GM21447 (cell line): ENCODE measurements around the gene RAB4A.
"Not testable (repeated sequence)": the region's sequence is repeated elsewhere in the genome, so short reads cannot be mapped to it uniquely, and the experiment has no call there.

Experiments used
- ATAC-seq: cut with Tn5 transposase; IDR thresholded peaks from one replicate; pipeline ENCODE4 v1.9.1; 2021; ENCODE audit not compliant: unreplicated experiment

Gene RAB4A

GRCh38 chr1:229295745-229296144 is 24.8 kb downstream of the RAB4A start:
- ATAC-seq: no peak

- no peak for ATAC-seq
Measured at GRCh38 chr1:229296541-229296941, 25.6 kb downstream of the RAB4A start.

DNA sequence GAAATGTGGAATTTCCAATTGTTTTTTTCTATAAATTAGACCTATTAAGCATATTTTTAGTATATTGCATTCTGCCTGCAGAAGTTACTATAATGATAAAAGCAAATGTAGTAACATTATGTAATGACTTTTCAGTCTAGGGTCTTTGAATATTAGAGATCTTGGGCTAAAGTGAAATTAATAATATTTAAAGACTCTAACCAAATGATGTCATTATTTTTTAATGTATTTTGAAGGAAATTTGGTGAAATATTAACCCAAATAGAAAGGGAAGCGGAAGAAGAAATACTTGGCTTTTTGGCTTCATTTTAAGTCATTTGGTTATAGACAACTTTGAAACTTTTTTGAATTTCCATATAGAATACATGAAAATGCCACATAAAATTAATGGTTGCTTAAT is 26.8 kb downstream of the RAB4A start:
- ATAC-seq: no peak

DNA sequence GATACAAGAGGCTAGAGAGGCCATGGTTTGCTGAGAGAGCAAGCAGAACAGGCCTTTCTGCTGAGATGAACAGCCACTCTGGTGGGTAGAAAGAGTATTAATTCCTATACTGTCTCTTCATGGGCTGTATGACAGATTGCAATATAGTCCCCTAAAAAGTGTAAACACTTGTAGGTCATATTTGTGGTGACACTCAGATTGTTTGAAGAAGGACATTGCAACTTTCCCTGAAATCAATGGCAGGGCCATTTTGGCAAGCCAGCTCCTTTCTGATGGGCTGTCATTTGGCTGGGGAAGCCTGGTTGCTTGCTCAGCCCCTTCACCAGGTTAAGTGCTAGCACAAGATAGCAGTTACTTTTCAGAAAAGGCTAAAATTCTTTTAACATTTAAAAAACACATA is 27.5 kb downstream of the RAB4A start:
- ATAC-seq: no peak

- ATAC-seq: no peak
Measured at GRCh38 chr1:229298887-229299503, 28.1 kb downstream of the RAB4A start.

- no peak for ATAC-seq
Measured at GRCh38 chr1:229300099-229300757, 29.3 kb downstream of the RAB4A start.

GRCh38 chr1:229302740-229303139 is 31.8 kb downstream of the RAB4A start:
- ATAC-seq: no peak

DNA sequence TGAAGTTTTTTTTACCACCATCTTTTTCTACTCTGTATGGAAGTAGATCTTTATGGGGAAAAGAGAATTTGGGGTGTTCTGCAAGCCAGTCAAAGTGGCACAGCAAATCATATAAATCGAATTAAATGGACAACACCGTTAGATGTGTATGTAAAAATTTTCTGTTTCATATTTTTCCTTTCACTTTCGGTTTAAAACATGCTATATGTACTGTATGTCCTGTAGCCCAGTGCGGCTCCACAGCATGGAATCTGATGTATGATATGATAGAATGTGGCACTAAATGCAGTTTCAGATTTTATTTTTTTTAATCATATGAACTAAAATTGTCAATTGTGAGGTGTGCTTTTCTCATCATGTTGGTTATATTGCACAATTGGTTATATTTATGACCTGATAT is 32.9 kb downstream of the RAB4A start:
- ATAC-seq: no peak

DNA sequence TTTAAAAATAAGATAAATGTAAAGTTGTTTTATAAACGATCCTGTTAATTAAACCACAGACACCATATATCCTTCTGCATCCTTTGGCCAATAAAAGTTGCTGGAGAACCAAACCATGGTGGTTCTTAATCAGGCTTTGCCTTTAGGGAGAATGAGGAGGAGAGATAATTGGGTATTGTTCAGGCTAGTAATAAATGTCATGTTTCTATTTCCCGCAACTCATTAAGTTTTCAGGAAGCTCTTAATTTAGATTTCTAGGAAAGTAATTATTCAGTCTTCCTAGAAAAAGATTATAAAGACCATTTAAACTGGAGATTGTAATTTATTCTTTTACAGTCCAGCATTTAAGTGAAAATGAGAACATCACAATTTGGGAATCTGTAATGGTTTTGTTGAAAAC is 34.5 kb downstream of the RAB4A start:
- ATAC-seq: no peak

DNA sequence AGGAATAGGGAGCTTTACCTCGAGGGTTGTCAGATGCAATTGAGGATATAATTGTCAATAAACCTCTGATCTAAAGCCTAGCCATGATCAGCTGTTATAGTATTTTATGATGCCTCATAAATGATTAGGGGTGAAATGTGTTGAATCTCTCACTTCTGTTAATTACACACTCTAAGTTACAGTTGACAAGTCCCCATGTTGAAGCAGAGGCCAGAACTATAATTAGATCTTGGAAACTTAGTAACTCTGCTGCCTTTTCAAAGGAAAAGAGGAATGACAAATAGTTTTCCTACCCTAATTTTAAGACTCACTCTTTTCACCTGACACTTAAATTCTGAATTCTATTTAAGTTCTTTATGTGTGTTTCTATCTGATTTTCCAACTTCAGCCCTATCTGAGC is 38.2 kb downstream of the RAB4A start:
- no peak for ATAC-seq

DNA sequence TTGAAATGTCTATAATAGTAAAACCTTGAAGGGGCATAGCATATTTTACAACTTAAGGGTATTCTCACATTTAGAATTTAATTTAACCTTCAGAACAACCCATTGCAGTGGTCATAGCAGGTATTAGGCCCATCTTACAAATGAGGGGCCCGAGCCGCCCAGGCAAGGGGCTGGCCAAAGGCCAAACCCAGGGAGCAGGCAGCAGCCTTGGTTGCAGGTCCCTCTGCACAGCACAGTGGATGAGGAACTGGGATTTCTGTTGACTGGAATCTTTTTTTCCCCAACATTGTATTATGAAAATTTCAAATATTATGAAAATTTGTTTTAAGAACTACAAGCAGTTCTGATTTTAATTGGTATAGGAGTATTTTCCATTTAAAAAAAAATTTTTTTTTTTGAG is 38.8 kb downstream of the RAB4A start:
- no peak for ATAC-seq

- no peak for ATAC-seq
Measured at GRCh38 chr1:229310833-229311232, 39.9 kb downstream of the RAB4A start.

- no peak for ATAC-seq
Measured at GRCh38 chr1:229316166-229316565, 45.3 kb downstream of the RAB4A start.

GRCh38 chr1:229318056-229318455 is 47.1 kb downstream of the RAB4A start:
- ATAC-seq: no peak

DNA sequence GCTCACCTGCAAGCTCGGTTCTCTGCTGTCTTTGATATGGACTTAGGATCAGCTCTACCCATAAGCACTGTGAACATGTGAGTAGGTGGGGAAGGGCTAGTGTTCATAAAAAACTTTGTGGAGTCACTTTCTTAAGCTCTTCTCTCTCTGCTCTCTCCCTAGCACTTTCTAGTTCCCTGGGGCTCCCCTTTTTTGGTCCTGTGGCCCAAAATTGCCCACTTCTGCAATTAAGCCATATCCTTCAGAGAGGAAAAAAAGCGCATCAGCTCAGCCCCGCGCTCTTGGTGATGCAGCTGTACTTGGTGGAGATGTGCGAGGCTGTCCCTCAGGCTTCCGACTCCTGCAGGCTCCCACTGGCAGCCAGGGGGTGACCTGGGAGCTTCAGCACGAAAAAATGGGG is 48.6 kb downstream of the RAB4A start:
- no peak for ATAC-seq

DNA sequence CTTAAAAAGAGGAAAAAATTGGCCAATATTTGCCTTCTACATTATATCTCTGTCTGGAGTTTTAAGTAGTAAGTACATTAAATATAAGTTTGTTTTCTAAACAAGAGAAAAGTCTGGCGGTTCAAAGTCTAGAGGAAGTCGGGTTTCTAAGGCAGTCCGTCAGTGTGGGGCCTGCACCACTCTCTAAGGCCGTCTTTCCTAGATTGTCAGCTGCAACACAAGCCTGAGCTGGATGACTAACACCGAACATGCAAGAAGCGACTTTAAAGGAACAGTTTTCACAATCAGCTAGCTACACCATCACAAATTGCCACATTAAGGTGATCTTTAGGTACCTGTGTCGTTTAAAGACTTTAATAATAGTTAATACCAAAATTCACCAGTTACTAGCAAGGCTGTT is 52.3 kb downstream of the RAB4A start:
- no peak for ATAC-seq

DNA sequence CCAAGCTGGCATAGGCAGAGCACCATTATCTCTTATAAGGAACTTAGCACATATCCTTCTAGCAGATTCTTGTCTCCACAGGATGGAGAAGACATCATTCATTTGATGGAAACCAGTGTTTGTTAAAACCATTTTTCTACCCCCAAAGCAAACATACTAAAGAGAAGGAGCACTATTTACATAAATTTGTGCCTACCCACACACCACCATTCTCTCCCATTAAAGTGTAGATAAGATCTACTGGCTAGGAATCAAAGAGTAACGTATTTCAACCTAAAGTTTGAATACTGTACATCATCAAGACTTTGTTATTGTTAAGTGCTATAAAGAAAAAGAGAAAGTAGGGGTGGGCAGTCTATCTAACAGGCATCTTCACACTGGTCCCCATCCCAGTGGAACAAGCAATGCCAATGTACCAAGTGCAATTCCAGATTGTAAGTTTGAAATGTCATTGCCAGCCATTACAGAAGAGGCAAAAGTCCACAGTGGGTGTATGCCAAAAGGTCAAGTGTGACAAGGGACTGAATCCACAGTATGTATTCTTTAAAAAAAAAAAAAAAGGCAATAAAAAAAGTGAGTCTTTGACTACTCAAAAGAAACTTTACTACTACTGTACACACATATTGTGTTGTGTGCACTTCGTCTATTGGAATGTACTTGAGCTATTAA is 53.1 kb downstream of the RAB4A start:
- ATAC-seq: no peak

DNA sequence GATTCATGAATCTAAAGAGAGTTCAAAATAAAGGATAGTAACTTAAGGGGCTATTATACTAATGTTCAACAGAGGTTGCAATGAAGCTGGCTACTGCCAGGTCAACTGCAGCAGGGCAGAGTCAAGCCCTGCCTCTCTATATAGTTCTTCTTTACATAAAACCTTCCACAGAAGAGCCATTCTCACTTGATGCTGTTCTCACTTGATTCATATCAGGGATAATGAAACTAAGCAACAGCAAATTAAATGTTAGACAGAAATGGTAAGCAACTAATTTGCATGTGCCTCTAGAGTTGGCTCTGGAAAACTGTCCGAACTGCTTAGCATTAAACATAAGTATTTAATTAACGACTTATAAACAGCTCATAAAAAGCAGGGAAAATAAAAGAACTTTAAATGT is 54.5 kb downstream of the RAB4A start:
- no peak for ATAC-seq

DNA sequence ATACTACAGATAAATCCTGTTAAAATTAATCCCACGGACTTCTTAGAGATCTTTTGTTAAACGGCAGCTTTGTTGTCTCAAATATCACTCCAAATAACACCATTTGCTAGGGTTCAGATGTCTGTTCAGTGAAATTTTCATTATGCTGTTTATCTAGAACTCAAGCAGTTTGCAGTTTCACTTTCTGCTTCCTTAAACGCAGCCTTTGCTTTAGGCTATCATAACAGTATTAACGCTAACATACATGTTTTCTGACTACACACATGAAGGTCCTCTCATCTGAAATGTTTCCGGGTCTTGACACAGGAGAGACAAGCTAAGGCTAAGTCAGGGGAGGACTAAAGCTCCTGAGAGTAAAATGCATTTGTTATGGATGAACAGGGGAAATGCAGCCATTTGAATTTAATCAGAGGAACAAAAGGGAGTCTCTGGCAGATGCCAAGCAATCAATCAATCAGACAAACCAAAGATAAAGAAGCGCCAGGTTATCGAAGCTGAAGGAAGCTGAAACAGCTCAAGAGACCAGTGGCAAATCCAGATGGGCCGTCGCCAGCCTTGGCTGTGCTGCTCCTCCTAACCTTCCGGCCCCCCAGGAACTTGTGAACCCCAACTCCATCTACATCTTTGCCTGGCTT is 55.1 kb downstream of the RAB4A start:
- no peak for ATAC-seq

- no peak for ATAC-seq
Measured at GRCh38 chr1:229326601-229327000, 55.7 kb downstream of the RAB4A start.

GRCh38 chr1:229327765-229328164 is 56.9 kb downstream of the RAB4A start:
- not testable (repeated sequence) for ATAC-seq
